GM18498 (cell line): Measurements from ENCODE around the gene PSMG4.
A peak's percentile ranks its signal among the peaks of the same experiment; 100 is the strongest.

ENCODE experiments used
- ATAC-seq: cut with Tn5 transposase; IDR thresholded peaks from one replicate; pipeline ENCODE4 v1.9.1; 2021; ENCODE audit warnings: mild to moderate bottlenecking, moderate library complexity; ENCODE audit not compliant: unreplicated experiment

Gene PSMG4

GRCh38 chr6:3250231-3250675, 8.5 kb upstream of the PSMG4 start:
- no peak for ATAC-seq

- ATAC-seq: peak; percentile 81
Observed at GRCh38 chr6:3251462-3252314, 7.1 kb upstream of the PSMG4 start.

GRCh38 chr6:3252369-3252768, 6.4 kb upstream of the PSMG4 start:
- ATAC-seq: no peak

- no peak for ATAC-seq
Observed at GRCh38 chr6:3252861-3253596, 5.7 kb upstream of the PSMG4 start.

GRCh38 chr6:3253597-3253961, 5.2 kb upstream of the PSMG4 start:
- no peak for ATAC-seq

- no peak for ATAC-seq
Observed at GRCh38 chr6:3258201-3258600, 546 bp upstream of the PSMG4 start.

GRCh38 chr6:3259491-3259958, 778 bp downstream of the PSMG4 start:
- peak; percentile 32 for ATAC-seq

GRCh38 chr6:3260296-3260695, 1.5 kb downstream of the PSMG4 start:
- ATAC-seq: no peak

- ATAC-seq: no peak
Observed at GRCh38 chr6:3260772-3261517, 2.2 kb downstream of the PSMG4 start.

GRCh38 chr6:3261518-3261820, 2.7 kb downstream of the PSMG4 start:
- no peak for ATAC-seq

GRCh38 chr6:3261921-3262320, 3.2 kb downstream of the PSMG4 start:
- no peak for ATAC-seq

- ATAC-seq: no peak
Observed at GRCh38 chr6:3263096-3263495, 4.3 kb downstream of the PSMG4 start.

GRCh38 chr6:3264356-3264755, 5.6 kb downstream of the PSMG4 start:
- no peak for ATAC-seq

GRCh38 chr6:3265671-3266070, 6.9 kb downstream of the PSMG4 start:
- ATAC-seq: no peak

GRCh38 chr6:3266170-3266569, 7.4 kb downstream of the PSMG4 start:
- ATAC-seq: no peak

- no peak for ATAC-seq
Observed at GRCh38 chr6:3267162-3267561, 8.4 kb downstream of the PSMG4 start.

- ATAC-seq: no peak
Observed at GRCh38 chr6:3268680-3269079, 9.9 kb downstream of the PSMG4 start.

- no peak for ATAC-seq
Observed at GRCh38 chr6:3269281-3269975, 10.7 kb downstream of the PSMG4 start.

- ATAC-seq: no peak
Observed at GRCh38 chr6:3270258-3270657, 11.5 kb downstream of the PSMG4 start.

- ATAC-seq: no peak
Observed at GRCh38 chr6:3271756-3272155, 13.0 kb downstream of the PSMG4 start.
